NB4 (cell line): ENCODE results near the gene CERT1.
"Not testable (repeated sequence)": the region's sequence is repeated elsewhere in the genome, so short reads cannot be mapped to it uniquely, and the experiment has no call there.

Experiments used
- DNase-seq: peaks from one replicate; pipeline ENCODE4 v3.0.0; 2010; ENCODE audit warnings: low read depth
- H3K4me3 ChIP-seq: one replicate; pipeline ENCODE4 v1.5.1; 2011; ENCODE audit warnings: mild to moderate bottlenecking, low read depth, low read length, moderate library complexity
- MYC ChIP-seq: IDR thresholded peaks from 2 replicates; pipeline ENCODE4 v1.6.1; 2011; ENCODE audit warnings: low read depth, low read length
- POLR2A ChIP-seq: IDR thresholded peaks from 2 replicates; pipeline ENCODE4 v1.6.1; 2011; ENCODE audit warnings: mild to moderate bottlenecking; ENCODE audit not compliant: insufficient read length; ENCODE audit errors: extremely low read depth
- TF ChIP-seq, protein P1 (sequence below): IDR thresholded peaks from 2 replicates; pipeline ENCODE4 v1.6.1; 2011; ENCODE audit warnings: low read depth, low read length
- TF ChIP-seq, protein P2 (sequence below): IDR thresholded peaks from one replicate; pipeline ENCODE4 v1.5.1; 2012; ENCODE audit warnings: low read depth, low read length

CERT1 gene

GRCh38 chr5:75498208-75498777 is 13.1 kb downstream of the CERT1 start:
- no peak overlapping the region for H3K4me3 ChIP-seq
- TF ChIP-seq MYC (no peak), POLR2A (no peak)
- TF ChIP-seq, protein P1, sequence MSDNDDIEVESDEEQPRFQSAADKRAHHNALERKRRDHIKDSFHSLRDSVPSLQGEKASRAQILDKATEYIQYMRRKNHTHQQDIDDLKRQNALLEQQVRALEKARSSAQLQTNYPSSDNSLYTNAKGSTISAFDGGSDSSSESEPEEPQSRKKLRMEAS = no peak
- TF ChIP-seq, protein P2, sequence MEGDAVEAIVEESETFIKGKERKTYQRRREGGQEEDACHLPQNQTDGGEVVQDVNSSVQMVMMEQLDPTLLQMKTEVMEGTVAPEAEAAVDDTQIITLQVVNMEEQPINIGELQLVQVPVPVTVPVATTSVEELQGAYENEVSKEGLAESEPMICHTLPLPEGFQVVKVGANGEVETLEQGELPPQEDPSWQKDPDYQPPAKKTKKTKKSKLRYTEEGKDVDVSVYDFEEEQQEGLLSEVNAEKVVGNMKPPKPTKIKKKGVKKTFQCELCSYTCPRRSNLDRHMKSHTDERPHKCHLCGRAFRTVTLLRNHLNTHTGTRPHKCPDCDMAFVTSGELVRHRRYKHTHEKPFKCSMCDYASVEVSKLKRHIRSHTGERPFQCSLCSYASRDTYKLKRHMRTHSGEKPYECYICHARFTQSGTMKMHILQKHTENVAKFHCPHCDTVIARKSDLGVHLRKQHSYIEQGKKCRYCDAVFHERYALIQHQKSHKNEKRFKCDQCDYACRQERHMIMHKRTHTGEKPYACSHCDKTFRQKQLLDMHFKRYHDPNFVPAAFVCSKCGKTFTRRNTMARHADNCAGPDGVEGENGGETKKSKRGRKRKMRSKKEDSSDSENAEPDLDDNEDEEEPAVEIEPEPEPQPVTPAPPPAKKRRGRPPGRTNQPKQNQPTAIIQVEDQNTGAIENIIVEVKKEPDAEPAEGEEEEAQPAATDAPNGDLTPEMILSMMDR = no peak

DNA sequence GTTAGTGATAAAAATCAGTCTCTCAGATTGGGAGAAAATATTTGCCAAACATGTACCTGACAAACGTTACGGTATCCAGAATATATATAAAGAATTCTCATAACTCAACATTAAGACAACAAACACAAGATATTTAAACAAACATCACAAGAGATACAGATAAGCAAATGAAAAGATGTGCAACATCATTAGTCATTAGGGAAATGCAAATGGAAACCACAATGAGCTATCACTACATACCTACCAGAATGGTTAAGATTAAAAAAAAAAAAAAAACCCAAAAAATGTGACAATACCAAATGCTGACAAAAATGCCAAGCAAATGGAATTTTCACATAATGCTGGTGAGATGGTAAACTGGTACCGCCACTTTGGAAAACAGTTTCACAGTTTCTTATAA is 15.4 kb downstream of the CERT1 start:
- DNase-seq = no peak
- no peak overlapping the region for H3K4me3 ChIP-seq
- TF ChIP-seq, protein P2 = no peak
- TF ChIP-seq, protein P1 = no peak
- TF ChIP-seq MYC (no peak), POLR2A (no peak)

More at GRCh38 chr5:75498208-75498777, 13.1 kb downstream of the CERT1 start:
- no peak for DNase-seq

DNA sequence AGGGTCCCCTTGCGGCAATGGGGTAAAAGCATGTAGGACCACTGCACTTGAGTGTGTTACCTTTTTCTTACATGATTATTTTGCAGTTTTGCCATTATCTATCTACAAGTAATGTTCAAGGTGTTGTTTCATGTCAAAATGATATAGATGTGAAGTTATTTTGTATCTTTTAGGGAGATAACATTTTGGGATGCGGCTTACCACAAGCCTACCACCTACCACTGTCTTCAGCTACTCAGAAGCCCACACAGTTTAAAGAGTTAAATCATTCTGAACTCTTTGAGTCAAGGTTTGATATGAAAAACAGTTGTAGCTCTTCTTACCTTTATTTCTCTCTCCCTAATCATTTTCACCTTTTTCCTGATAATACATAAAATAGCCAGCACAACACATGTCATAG is 19.8 kb downstream of the CERT1 start:
- no peak for DNase-seq
- no peak overlapping the region for H3K4me3 ChIP-seq
- no peak for TF ChIP-seq POLR2A
- TF ChIP-seq, protein P1 = no peak

DNA sequence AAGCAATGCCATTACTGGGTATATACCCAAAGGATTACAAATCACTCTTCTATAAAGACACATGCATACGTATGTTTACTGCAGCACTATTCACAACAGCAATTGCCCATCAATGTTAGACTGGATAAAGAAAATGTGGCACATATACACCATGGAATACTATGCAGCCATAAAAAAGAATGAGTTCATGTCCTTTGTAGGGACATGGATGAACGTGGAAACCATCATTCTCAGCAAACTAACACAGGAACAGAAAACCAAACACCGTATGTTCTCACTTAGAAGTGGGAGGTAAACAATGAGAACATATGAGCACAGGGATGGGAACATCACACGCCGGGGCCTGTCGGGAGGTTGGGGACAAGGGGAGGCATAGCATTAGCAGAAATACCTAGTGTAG is 21.6 kb downstream of the CERT1 start:
- DNase-seq, H3K4me3 ChIP-seq: not testable (repeated sequence)

DNA sequence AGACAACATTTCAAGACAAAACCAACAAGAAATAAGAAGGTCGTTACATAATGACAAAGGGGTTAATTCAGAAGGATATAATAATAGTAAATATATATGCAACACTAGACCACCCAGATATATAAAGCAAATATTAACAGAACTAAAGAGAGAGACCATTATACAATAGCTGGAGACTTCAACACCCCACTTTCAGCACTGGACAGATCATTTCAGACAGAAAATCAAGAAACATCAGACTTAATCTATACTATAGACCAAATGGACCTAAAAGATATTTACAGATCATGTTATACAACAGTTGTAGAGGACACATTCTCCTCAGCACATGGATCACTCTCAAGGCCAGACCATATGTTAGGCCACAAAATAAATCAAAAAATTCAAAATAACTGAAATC is 26.8 kb downstream of the CERT1 start:
- H3K4me3 ChIP-seq = no peak overlapping the region
- DNase-seq = no peak
- TF ChIP-seq, protein P1 = no peak
- TF ChIP-seq MYC (no peak), POLR2A (no peak)
- TF ChIP-seq, protein P2 = no peak

GRCh38 chr5:75482482-75482881 is 28.9 kb downstream of the CERT1 start:
- H3K4me3 ChIP-seq = no peak overlapping the region
- DNase-seq = no peak
- TF ChIP-seq MYC (no peak), POLR2A (no peak)
- TF ChIP-seq, protein P2 = no peak
- TF ChIP-seq, protein P1 = no peak

GRCh38 chr5:75481024-75481423 is 30.4 kb downstream of the CERT1 start:
- TF ChIP-seq, protein P2 = no peak
- TF ChIP-seq, protein P1 = no peak
- no peak for TF ChIP-seq POLR2A
- TF ChIP-seq MYC = no peak
- no peak for DNase-seq
- no peak overlapping the region for H3K4me3 ChIP-seq
